ENCODE results near the gene CH25H.

Gene CH25H

GRCh38 chr10:89228962-89229361 is 21.8 kb upstream of the CH25H start:
- DNase-seq: no peak

DNA sequence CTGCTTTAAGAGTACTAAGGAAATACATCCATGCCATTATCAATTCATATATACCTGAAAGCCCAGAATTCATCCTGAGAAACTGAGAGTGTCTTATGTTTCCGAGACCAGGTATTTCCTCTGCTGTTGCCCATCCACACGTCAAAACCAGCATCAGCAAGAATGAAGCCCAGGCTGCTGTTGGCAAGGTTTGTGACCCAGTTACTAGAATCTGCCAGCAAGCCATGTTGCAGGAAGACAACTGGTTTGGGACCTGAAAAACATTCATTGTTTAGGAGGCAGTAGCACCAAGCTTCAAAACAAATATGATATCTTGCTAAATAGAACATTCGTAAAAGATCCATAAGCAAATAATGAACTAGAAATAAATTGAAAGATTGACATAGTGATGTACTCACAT is 21.0 kb upstream of the CH25H start:
- DNase-seq: no peak

DNA sequence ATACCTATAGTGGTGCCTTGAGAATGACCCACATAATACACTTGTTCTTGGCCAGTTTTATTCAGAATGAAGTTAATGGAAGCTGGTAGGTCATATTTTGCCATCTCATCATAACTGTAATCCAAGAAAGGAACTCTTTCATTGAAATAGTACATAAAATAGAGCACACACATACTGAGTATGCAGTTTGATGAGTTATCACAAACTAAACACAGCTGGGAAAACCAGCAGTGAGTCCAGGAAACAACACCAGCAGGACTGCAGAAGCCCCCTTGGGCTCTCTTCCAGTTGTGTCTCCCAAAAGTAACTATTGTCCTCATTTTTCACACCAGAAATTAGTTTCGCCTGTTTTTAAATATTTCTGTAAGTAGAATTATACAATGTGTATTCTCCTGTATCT is 19.8 kb upstream of the CH25H start:
- DNase-seq: no peak

- DNase-seq: no peak
Observed at GRCh38 chr10:89224739-89225443, 17.8 kb upstream of the CH25H start.

- DNase-seq: no peak
Observed at GRCh38 chr10:89221919-89222318, 14.8 kb upstream of the CH25H start.

DNA sequence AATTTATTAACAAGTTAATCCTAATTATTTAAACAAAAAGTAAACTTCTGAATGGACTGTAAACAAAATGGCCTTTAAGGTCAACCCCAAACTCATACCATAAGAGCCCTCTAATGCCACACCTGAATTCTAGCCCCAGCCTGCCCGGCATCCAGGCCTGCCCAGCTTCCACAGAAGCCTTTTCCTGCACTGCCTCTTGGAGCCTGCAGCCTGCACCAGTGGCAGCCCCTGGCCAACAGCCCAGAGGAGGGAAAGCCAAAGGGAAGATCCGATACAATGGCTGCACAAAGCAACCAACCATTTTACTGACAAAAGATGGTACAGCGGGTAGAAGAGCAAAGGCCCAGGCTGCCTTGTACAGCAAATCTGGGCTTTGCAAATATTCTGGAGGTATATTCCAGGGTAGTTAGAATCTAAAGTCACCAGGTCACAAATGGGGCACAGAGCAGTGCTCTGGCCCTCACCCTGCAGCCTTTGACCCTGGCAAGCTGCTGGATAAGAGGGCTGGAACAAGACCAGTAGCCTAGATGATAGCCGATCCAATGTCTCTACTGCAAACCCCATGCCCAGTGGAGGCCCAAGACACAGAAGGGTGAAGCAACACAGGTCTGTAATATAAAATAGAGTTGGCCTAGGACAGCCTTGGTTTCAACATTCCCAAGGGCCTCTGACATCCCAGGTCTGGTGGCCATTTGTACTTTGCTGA is 12.5 kb upstream of the CH25H start:
- no peak for DNase-seq

DNA sequence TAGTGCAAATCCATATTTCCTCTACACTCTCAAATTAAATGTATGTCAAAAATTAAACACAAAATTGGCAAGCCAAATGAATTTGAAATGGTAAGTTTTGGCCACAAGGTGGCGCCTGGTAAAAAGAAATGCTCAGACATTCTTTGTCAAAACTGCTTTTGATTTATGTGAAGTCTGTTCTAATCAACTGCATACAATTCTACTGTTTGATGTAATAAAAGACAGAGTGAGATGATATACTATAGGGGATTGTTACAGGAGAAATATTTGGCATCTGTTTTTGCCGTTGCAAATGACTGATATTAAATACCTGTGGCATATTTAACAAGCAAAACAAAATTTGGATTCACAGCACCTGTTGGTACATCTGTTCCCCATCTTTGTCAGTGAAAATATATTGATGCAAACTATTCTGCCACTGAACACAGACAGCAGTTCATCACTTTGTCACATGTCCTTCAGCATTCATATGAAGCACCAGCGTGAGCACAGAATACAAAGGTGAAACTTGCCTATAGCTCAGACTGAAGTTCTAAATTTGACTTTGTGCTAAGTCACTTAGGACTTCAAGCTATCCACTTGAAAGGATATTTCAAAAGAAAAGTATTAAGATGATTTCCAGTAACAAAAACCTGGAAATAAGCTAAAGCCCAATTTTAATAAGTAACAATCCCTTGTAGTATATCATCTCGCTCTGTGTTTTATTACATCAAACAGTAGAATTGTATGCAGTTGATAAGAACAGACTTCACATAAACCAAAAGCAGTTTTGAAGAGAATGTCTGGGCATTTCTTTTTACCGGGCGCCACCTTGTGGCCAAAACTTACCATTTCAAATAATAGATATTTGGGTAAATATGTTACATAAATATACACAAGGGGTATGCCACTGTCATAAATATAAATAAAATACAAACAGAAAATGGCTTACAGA is 10.2 kb upstream of the CH25H start:
- DNase-seq: peak; percentile 75

DNA sequence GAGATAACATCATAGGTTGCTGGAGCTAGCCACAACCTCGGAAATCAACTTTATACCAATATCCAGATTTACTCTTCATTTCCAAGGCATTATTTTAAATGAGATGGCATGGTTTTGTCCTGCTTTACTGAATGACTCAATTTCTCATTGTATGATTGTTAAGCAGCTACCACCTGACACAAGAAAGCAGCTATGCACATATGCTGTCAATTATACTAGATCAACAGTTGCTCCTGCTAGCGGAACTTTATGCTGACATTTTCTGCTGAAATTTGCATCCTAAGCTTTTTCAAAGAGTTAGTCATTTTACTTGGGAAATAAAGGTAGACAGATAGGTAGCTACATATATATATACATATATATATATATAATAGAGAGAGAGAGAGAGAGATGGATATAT is 8.9 kb upstream of the CH25H start:
- DNase-seq: no peak

DNA sequence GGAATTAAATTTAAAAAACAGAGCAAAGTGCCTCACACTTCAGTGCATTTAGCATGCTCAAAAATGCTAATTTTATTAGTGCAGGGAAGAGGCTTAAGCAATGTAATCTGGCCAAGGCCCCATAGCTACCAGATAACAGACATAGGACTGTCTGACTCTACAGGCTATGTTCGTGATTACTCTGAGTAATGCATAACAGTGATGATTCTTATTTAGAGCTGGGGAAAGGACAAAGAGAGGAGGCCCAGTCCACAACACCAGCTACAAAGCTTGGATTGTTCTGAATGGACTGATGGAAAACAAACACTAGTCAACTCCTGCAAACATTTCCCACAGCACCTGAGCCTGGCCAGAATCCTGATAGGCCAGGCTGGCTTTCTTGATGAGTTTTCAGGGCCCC is 8.4 kb upstream of the CH25H start:
- no peak for DNase-seq

DNA sequence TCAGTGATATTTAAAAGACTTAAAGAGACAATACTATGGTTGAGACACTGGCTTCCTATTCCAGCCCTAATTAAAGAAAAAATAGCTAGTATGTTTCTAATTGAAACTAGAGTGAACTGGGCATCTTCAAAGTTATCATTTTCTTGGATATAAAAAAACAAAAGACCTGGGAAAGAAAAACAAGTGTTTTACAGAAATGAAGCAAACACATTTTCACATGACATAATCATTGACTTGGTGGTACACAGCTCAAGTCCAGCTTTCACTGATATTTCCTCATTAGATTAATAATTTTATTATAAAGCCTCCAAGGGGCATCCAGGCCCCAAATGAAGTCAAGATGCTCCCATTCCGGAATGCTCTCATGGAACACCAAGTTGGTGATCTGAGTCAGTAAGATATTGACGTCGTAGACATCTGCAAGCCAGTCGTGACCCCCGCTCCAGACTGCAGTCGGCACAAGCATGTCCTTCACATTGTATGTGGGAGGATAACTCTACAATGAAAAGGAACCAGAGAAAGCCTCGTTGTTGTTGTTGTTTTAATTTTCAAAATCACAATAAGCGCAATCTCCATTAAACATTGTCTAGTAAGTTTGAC is 7.5 kb upstream of the CH25H start:
- DNase-seq: no peak

- DNase-seq: no peak
Observed at GRCh38 chr10:89213191-89213808, 6.2 kb upstream of the CH25H start.

GRCh38 chr10:89210794-89211425 is 3.8 kb upstream of the CH25H start:
- DNase-seq: no peak

DNA sequence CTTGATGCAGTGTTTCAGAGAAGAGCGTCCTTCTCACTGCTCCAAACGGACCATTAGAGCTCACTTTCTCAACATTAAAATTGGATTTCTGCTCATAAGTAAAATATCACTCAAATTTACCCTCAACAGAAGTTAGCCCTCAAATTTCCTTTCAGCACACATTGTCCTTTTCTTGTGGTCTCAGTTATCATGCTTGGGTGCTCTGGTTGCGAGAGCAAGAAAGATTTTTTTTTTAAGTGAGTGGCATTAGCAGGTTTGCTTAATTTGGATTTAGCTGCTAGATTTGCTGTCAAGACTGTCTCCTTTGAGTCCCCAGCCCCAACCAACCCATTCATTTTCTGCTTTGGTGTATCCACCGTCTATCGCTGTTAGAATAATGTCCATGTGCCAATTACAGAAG is 2.6 kb upstream of the CH25H start:
- DNase-seq: no peak

DNA sequence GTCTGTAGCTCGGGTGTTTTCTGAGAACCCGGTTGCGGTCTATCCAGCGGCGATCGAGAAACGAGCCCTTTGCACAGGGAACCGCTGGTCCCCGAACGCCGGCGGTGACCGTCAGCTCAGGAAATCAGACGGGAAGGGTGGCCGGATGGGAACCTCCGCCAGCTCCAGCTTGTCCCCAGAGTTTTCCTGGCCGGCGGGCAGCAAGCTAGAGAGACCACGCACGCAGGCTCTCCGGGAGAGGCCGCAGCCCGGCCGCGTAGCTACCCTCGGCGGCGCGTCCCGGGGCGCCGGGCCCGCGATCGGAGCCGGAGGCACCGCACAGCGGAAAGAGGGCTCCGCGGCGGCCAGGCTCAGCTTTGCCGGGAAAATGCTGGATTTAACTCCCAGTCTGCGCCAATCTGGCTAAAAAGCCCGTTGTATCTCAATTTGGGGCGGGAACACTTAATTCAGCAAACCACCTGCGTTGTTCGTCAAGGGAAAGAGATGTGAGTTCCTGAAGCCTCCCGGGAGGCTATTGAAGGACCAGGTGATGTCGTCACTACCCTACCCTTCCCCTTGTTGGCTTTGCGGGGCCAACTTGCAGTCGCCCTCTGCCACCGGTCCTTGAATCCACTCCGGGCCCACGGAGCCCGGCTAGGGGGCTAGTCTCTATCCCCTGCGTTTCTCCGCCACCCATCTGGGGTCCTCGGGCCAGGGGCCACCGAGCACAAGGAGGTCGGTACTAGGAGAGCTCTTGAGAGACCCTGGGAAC is 859 bp upstream of the CH25H start:
- DNase-seq: peak; percentile 24

GRCh38 chr10:89206402-89207180 is 526 bp downstream of the CH25H start:
- peak; percentile 29 for DNase-seq

DNA sequence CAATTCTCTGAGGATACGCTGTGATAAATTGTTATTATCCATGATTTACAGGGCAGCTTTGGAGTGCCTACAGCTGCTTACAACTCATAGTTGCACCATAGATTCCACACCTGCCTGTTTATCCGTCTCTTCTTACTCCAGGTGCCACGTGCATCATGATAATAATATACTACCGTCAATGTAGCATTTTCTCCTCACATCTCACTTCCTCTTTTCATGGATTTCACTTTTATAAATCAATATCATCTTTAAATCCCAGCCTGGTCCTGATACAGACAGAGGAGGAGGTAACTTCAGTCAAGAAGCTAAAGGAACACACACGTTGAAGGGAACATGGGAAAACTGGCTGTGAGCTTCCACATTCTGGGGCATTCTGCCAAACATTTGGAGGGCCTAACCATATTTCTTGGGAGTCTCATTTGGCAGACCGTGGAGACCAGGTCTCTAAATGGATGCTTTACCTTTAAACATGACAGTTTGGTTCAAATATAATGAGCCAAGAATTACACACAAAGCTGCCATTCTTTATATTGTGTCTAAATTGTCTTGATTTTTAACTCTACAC is 2.4 kb downstream of the CH25H start:
- no peak for DNase-seq

- DNase-seq: no peak
Observed at GRCh38 chr10:89203237-89203636, 3.9 kb downstream of the CH25H start.

DNA sequence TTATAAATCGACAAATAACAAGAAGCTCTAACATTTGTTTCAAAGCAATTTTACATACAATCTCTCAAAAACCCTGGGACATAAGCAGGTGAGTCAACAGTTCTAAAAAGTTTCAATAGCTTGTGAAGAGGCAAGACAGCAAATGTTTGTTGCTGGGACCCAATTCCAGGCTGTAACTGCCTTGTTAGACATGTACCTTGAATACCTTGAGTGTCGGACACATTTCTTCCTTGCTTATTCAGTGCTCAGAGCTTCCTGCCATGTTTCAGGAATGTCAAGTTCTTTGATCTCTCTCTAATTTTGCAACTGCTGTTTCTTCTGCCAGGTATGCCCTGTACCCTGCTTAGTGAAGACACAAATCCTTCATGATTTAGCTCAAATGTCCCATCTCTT is 5.1 kb downstream of the CH25H start:
- no peak for DNase-seq

- DNase-seq: no peak
Observed at GRCh38 chr10:89201345-89202032, 5.6 kb downstream of the CH25H start.

DNA sequence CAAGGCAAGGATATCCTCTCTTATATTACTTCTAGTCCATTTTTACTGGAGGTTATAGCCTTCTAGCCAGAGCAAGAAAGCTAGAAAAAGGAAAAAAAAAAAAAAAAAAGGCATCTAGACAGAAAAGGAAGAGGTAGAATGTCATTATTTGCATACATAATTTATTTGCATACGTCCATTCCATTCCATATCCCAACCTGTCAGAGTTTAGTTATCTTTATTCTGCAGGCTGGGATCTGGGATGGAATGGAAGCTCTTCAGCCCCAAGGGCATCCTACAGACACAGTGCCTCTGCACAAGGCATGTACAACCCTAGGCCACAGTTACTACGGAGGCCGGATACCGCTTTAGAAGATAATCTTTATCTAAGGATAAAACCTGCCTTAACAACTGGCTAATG is 9.6 kb downstream of the CH25H start:
- no peak for DNase-seq
